HEK293 (cell line): ENCODE data around the gene CDH23.

Experiments used
- KLF16 ChIP-seq: fragments of 450-650 bp; formaldehyde crosslinking; IDR thresholded peaks from 2 replicates; pipeline ENCODE4 v1.5.1; 2017; ENCODE audit warnings: missing biosample characterization, missing genetic modification characterization
- REPIN1 ChIP-seq: fragments of 450-650 bp; formaldehyde crosslinking; IDR thresholded peaks from 2 replicates; pipeline ENCODE4 v1.5.1; 2017; ENCODE audit warnings: missing biosample characterization, missing genetic modification characterization, low read depth
- ZNF114 ChIP-seq: fragments of 450-650 bp; formaldehyde crosslinking; IDR thresholded peaks from 2 replicates; pipeline ENCODE4 v1.5.0; 2017; ENCODE audit warnings: missing biosample characterization, missing genetic modification characterization
- ZNF175 ChIP-seq: fragments of 450-650 bp; formaldehyde crosslinking; IDR thresholded peaks from 2 replicates; pipeline ENCODE4 v1.5.1; 2016; ENCODE audit warnings: missing biosample characterization, missing genetic modification characterization
- ZNF23 ChIP-seq: fragments of 450-650 bp; formaldehyde crosslinking; IDR thresholded peaks from 2 replicates; pipeline ENCODE4 v1.5.1; 2016; ENCODE audit warnings: missing biosample characterization, missing genetic modification characterization, borderline replicate concordance
- ZNF510 ChIP-seq: fragments of 450-650 bp; formaldehyde crosslinking; IDR thresholded peaks from 2 replicates; pipeline ENCODE4 v1.5.1; 2018; ENCODE audit warnings: mild to moderate bottlenecking, missing genetic modification characterization, missing biosample characterization; ENCODE audit not compliant: insufficient replicate concordance
- ZNF660 ChIP-seq: fragments of 450-650 bp; IDR thresholded peaks from 2 replicates; pipeline ENCODE4 v1.5.1; 2018; ENCODE audit warnings: missing biosample characterization, mild to moderate bottlenecking, missing genetic modification characterization
- ZNF792 ChIP-seq: fragments of 450-650 bp; formaldehyde crosslinking; IDR thresholded peaks from 2 replicates; pipeline ENCODE4 v1.5.1; 2016; ENCODE audit warnings: missing biosample characterization, missing genetic modification characterization
- TF ChIP-seq, protein P1 (sequence below): fragments of 450-650 bp; formaldehyde crosslinking; IDR thresholded peaks from 2 replicates; pipeline ENCODE4 v1.5.1; 2016; ENCODE audit warnings: missing biosample characterization, missing genetic modification characterization

DNA sequence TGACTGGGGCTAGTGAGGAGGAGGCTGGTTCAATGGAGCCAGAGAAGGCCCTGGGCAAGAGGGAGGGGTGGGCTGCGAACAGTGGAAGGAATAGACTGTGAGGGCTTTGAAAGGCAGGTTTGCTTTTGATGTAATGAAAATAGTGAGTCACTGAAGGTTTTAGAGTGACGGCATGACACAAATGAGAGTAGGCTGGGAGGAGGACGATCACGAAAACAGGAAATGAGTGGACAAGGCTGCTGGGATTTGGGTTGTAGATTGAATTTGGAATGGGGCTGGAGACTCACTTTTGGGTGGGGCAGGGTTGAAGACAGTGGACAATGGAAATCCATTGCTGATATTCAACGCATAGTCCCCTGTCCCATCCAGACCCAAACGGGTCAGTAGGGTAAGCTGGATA is 139.6 kb downstream of the CDH23 start:
- TF ChIP-seq, protein P1, sequence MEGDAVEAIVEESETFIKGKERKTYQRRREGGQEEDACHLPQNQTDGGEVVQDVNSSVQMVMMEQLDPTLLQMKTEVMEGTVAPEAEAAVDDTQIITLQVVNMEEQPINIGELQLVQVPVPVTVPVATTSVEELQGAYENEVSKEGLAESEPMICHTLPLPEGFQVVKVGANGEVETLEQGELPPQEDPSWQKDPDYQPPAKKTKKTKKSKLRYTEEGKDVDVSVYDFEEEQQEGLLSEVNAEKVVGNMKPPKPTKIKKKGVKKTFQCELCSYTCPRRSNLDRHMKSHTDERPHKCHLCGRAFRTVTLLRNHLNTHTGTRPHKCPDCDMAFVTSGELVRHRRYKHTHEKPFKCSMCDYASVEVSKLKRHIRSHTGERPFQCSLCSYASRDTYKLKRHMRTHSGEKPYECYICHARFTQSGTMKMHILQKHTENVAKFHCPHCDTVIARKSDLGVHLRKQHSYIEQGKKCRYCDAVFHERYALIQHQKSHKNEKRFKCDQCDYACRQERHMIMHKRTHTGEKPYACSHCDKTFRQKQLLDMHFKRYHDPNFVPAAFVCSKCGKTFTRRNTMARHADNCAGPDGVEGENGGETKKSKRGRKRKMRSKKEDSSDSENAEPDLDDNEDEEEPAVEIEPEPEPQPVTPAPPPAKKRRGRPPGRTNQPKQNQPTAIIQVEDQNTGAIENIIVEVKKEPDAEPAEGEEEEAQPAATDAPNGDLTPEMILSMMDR (tag by site-specific recombination): no peak
- no peak for TF ChIP-seq ZNF114
- TF ChIP-seq ZNF510: no peak
- TF ChIP-seq REPIN1 (tag by site-specific recombination): no peak
- no peak for TF ChIP-seq ZNF660 (tag by site-specific recombination)
- no peak for TF ChIP-seq KLF16 (tag by site-specific recombination)
- no peak for TF ChIP-seq ZNF792 (tag by site-specific recombination)
- TF ChIP-seq ZNF175: no peak
- TF ChIP-seq ZNF23: no peak
